WTC11 (cell line): ENCODE measurements around the gene KIF13A.

Experiments
- ESRRA ChIP-seq: sonication (generic); formaldehyde crosslinking; IDR thresholded peaks from 2 replicates; pipeline ENCODE4 v1.8.1; 2022; ENCODE audit warnings: mild to moderate bottlenecking, missing genetic modification reagents, borderline replicate concordance
- TF ChIP-seq, protein P1 (sequence below): sonication (generic); formaldehyde crosslinking; conservative IDR thresholded peaks from 2 replicates; pipeline ENCODE4 v1.8.1; 2022; ENCODE audit warnings: mild to moderate bottlenecking, missing genetic modification reagents
- TF ChIP-seq, protein P2 (sequence below): fragments of 200-600 bp; IDR thresholded peaks from 2 replicates; pipeline ENCODE4 v1.8.0; 2022; ENCODE audit warnings: antibody characterized with exemption

DNA sequence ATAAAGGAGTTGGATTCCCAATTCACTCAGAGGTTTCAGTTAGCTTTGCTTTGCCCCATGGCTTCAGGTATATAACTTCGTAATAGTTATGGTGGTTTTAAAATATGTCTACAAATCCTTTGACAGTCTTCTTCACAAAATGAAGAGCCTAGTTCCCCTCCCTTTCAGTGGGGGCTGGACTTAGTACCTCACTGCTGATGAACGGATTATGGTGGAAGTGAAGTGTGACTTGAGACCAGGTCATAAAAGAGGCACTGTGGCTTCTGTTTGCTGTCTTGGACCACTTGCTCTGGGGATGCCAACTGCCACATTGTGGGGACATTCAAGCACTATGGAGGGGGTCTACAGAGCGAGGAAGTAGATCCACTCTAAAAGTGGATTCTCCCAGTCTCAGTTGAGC lies 233.2 kb downstream of the KIF13A start:
- TF ChIP-seq, protein P1, sequence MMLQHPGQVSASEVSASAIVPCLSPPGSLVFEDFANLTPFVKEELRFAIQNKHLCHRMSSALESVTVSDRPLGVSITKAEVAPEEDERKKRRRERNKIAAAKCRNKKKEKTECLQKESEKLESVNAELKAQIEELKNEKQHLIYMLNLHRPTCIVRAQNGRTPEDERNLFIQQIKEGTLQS (CRISPR knock-in tag) = no peak
- TF ChIP-seq, protein P2, sequence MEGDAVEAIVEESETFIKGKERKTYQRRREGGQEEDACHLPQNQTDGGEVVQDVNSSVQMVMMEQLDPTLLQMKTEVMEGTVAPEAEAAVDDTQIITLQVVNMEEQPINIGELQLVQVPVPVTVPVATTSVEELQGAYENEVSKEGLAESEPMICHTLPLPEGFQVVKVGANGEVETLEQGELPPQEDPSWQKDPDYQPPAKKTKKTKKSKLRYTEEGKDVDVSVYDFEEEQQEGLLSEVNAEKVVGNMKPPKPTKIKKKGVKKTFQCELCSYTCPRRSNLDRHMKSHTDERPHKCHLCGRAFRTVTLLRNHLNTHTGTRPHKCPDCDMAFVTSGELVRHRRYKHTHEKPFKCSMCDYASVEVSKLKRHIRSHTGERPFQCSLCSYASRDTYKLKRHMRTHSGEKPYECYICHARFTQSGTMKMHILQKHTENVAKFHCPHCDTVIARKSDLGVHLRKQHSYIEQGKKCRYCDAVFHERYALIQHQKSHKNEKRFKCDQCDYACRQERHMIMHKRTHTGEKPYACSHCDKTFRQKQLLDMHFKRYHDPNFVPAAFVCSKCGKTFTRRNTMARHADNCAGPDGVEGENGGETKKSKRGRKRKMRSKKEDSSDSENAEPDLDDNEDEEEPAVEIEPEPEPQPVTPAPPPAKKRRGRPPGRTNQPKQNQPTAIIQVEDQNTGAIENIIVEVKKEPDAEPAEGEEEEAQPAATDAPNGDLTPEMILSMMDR = no peak
- no peak for TF ChIP-seq ESRRA
